Heart right ventricle (tissue), 16 donors: ENCODE data around the gene IL12RB1. TPM values are rescaled to one million over a fixed set of nuclear protein-coding genes. Genes with fewer than 3 reads are reported as not detected.

Experiments used
- ATAC-seq, 8 donors: fragments of 200-7000 bp; cut with Tn5 transposase; one replicate each; pipeline ENCODE4 v1.9.1; 2020; ENCODE audit warnings: mild to moderate bottlenecking in 8 of 8, moderate library complexity in 8 of 8, moderate number of reproducible peaks in 1 of 8
- DNase-seq, 2 donors: peaks; one replicate each; pipeline ENCODE4 v3.0.0-alpha.2; 2020
- H3K27ac ChIP-seq, 10 donors: fragments of 200-600 bp; sonication (generic) in 2 of 10; one replicate each; pipeline versions ENCODE4 v1.5.0 to v1.8.0; 2020 to 2022; ENCODE audit warnings: mild to moderate bottlenecking in 3 of 10
- H3K27me3 ChIP-seq, 7 donors: fragments of 200-600 bp; one replicate each; pipeline ENCODE4 v1.8.0; 2021 to 2022; ENCODE audit warnings: mild to moderate bottlenecking in 2 of 7
- H3K36me3 ChIP-seq, 9 donors: fragments of 200-600 bp; sonication (generic) in 1 of 9; one replicate each; pipeline versions ENCODE4 v1.5.0 to v1.8.0; 2020 to 2022; ENCODE audit warnings: mild to moderate bottlenecking in 2 of 9
- H3K4me1 ChIP-seq, 9 donors: fragments of 200-600 bp; sonication (generic) in 1 of 9; one replicate each; pipeline versions ENCODE4 v1.5.0 to v1.8.0; 2020 to 2022; ENCODE audit warnings: mild to moderate bottlenecking in 4 of 9
- H3K4me3 ChIP-seq, 10 donors: fragments of 200-600 bp; sonication (generic) in 2 of 10; one replicate each; pipeline versions ENCODE4 v1.5.0 to v1.8.0; 2020 to 2022; ENCODE audit warnings: mild to moderate bottlenecking in 7 of 10, moderate library complexity in 2 of 10
- H3K9me3 ChIP-seq, 11 donors: fragments of 200-600 bp in 10 of 11; sonication (generic) in 2 of 11; one replicate each; pipeline versions ENCODE4 v1.5.0 to v1.8.0; 2013 to 2022; ENCODE audit warnings: mild to moderate bottlenecking in 2 of 11, control low read depth in 1 of 11, moderate library complexity in 1 of 11
- CTCF ChIP-seq, 9 donors: fragments of 200-600 bp; sonication (generic) in 2 of 9; IDR thresholded peaks; one replicate each; pipeline versions ENCODE4 v1.5.0 to v1.8.0; 2021 to 2022; ENCODE audit warnings: antibody characterized with exemption in 9 of 9, mild to moderate bottlenecking in 5 of 9, moderate library complexity in 1 of 9
- WGBS, 2 donors: extraction: QIAGEN DNeasy Blood & Tissue Kit; methylation state at CpG; one replicate each; pipeline ENCODE4 v1.1.7; 2013; ENCODE audit warnings: inconsistent platforms in 1 of 2; 5-methylcytosine and 5-hydroxymethylcytosine counted together
- intact Hi-C, 10 donors: fragments of 100-400 bp; cut with DNase I; formaldehyde crosslinking; loops; one replicate each; pipeline versions ENCODE4 v1.11.1 to v1.14.2; 2022
- polyA plus RNA-seq, 2 donors: library from polyadenylated mRNA; stranded (reverse); fragments of 200-250 nt; gene quantifications; one replicate each; pipeline ENCODE4 v1.2.3, GENCODE V29; 2013
- total RNA-seq, 10 donors: library from RNA; stranded (reverse); fragmentation: NEBNext Ultra II Directional in 3 of 10; extraction: Animal tissue kit (Norgen Biotek cat#: 25700) in 3 of 10; gene quantifications; one replicate each; pipeline versions ENCODE4 v1.2.1 to v1.2.4, GENCODE V29; 2021 to 2023
- donor health status: Arrhythmogenic right ventricular cardiomyopathy.
- donor health status: ischemic (EF 13 %, LVEDD 7.1; RV severe dilation, severe dysfunction).
- donor health status: healthy with polysubstance abuse.
- donor health status: DM: no; HTN: yes; CAD: no.
- donor health status: DM: no; HTN: no; CAD: no.
- donor health status: ischemic (EF 25% LVEDD 6.9; RV normal size, moderate dysfunction).
- donor health status: ischemic (EF 25% LVEDD 5.7; RV mildly dilated, moderate dysfunction).
- donor health status: healthy.
- donor health status: DM: yes; HTN: yes; CAD: no.
- donor health status: Ischemic cardiomyopathy.
- donor health status: ischemic (EF 35%, LVEDD 5.7; RV mildly dilated, moderate dysfunction).
- donor health status: nonischemic (EF 11% LVEDD 7.7; RV severe dilation, severe dysfunction).
- donor health status: DM: yes; HTN: yes; CAD: no.
- donor health status: PGD.
- donor health status: ischemic (EF 29% LVEDD 5.4; RV normal size, mild dysfunction).
- donor health status: nonischemic (EF 23%, LVEDD 6.1; RV moderate dilation, normal function).

The IL12RB1 gene
- total and polyA plus RNA-seq, 12 donors, result 0.24 to 5.4 (median 0.44) TPM

- DNase-seq (no peak), ATAC-seq (no peak)
- H3K36me3 ChIP-seq, result peaks cover 0 to 96% (median 10%) of the 10 kb centered on the region in 9 donors
- H3K27me3 ChIP-seq, result no peaks in the 10 kb centered on the region
- no peak for TF ChIP-seq CTCF (IDR thresholded peaks at IDR 0.05)
- no peak overlapping the region for H3K4me3 ChIP-seq
- no peaks in the 10 kb centered on the region for H3K9me3 ChIP-seq
- H3K27ac ChIP-seq, result no peak overlapping the region
- H3K4me1 ChIP-seq, result peaks cover 0 to 13% (median 0%) of the 10 kb centered on the region in 9 donors
- 97% methylated on average over 21 of the region's 21 CpGs for WGBS, 2 donors
- intact Hi-C loops, result no loop called here
These were observed 43.9 kb upstream of the IL12RB1 start for GRCh38 chr19:18130523-18131242.

GRCh38 chr19:18128805-18129204 lies 42.1 kb upstream of the IL12RB1 start:
- DNase-seq (no peak), ATAC-seq (no peak)
- H3K4me3 ChIP-seq, result no peak overlapping the region
- 96 to 98% methylated on average over 12 of the region's 12 CpGs for WGBS, 2 donors
- H3K4me1 ChIP-seq, result peaks cover 0 to 18% (median 0%) of the 10 kb centered on the region in 9 donors
- H3K27me3 ChIP-seq, result no peaks in the 10 kb centered on the region
- peaks cover 0 to 96% (median 10%) of the 10 kb centered on the region in 9 donors for H3K36me3 ChIP-seq
- no peak for TF ChIP-seq CTCF (IDR thresholded peaks at IDR 0.05)
- no peaks in the 10 kb centered on the region for H3K9me3 ChIP-seq
- H3K27ac ChIP-seq, result no peak overlapping the region
- intact Hi-C loops, result no loop called here

- intact Hi-C loops, result no loop called here
- DNase-seq, result no peak
- Histone ChIP-seq H3K27ac (no peak overlapping the region), H3K36me3 (peaks cover 0 to 96% (median 6%) of the 10 kb centered on the region in 9 donors), H3K9me3 (no peaks in the 10 kb centered on the region), H3K4me1 (peaks cover 0 to 18% (median 0%) of the 10 kb centered on the region in 9 donors), H3K4me3 (no peak overlapping the region), H3K27me3 (no peaks in the 10 kb centered on the region)
- 82 to 88% methylated on average over 3 of the region's 3 CpGs for WGBS, 2 donors
- ATAC-seq, result no peak
- TF ChIP-seq CTCF (IDR thresholded peaks at IDR 0.05), result no peak
These were observed 41.3 kb upstream of the IL12RB1 start for GRCh38 chr19:18128044-18128443.

GRCh38 chr19:18126097-18126496 lies 39.4 kb upstream of the IL12RB1 start:
- 69 to 97% methylated on average over 2 of the region's 2 CpGs for WGBS, 2 donors
- H3K4me3 ChIP-seq, result no peak overlapping the region
- H3K27ac ChIP-seq, result no peak overlapping the region
- ATAC-seq (no peak), DNase-seq (no peak)
- no peaks in the 10 kb centered on the region for H3K27me3 ChIP-seq
- peaks cover 0 to 94% (median 8%) of the 10 kb centered on the region in 9 donors for H3K36me3 ChIP-seq
- TF ChIP-seq CTCF (IDR thresholded peaks at IDR 0.05), result no peak
- H3K4me1 ChIP-seq, result peaks cover 0 to 18% (median 0%) of the 10 kb centered on the region in 9 donors
- intact Hi-C loops, result no loop called here
- peaks cover 0 to 3% (median 0%) of the 10 kb centered on the region in 11 donors for H3K9me3 ChIP-seq
